Neural cell (in vitro differentiated cells): ENCODE results near the gene CSNK2A3. TPM values are rescaled to one million over a fixed set of nuclear protein-coding genes. Genes with fewer than 3 reads are reported as not detected.

ENCODE experiments used
- H2AFZ ChIP-seq: fragments of 200-600, 300-800 bp; sonication (generic), shearing (Covaris generic); 2 replicates; pipeline ENCODE4 v1.6.0; 2014; ENCODE audit warnings: low read depth, mild to moderate bottlenecking, antibody characterized with exemption, low read length, moderate library complexity
- H3F3A ChIP-seq: fragments of 200-600 bp; shearing (Covaris generic); 2 replicates; pipeline ENCODE4 v1.6.1; 2016; ENCODE audit warnings: mild to moderate bottlenecking, moderate library complexity, mixed read lengths, antibody characterized with exemption, low read length; ENCODE audit not compliant: insufficient read depth, poor library complexity, severe bottlenecking
- H3K27ac ChIP-seq: fragments of 200-600, 300-800 bp; sonication (generic), shearing (Covaris generic); 2 replicates; pipeline ENCODE4 v1.5.1; 2014; ENCODE audit warnings: mild to moderate bottlenecking, low read length, moderate library complexity
- H3K27me3 ChIP-seq: fragments of 300-800, 200-600 bp; sonication (generic), shearing (Covaris generic); 2 replicates; pipeline ENCODE4 v1.6.0; 2014; ENCODE audit warnings: mild to moderate bottlenecking, low read depth, low read length, moderate library complexity; ENCODE audit not compliant: insufficient read depth
- H3K36me3 ChIP-seq: fragments of 300-800, 200-600 bp; sonication (generic), shearing (Covaris generic); 2 replicates; pipeline ENCODE4 v1.5.1; 2014; ENCODE audit warnings: mild to moderate bottlenecking, antibody characterized with exemption, low read length, moderate library complexity; ENCODE audit not compliant: insufficient read depth
- H3K4me2 ChIP-seq: fragments of 300-800, 200-600 bp; sonication (generic), shearing (Covaris generic); 2 replicates; pipeline ENCODE4 v1.6.0; 2014; ENCODE audit warnings: mild to moderate bottlenecking, low read length
- H3K4me3 ChIP-seq: fragments of 300-800, 200-600 bp; sonication (generic), shearing (Covaris generic); 2 replicates; pipeline ENCODE4 v1.5.1; 2014; ENCODE audit warnings: mild to moderate bottlenecking, low read length, moderate library complexity
- H3K79me2 ChIP-seq: fragments of 200-600 bp; shearing (Covaris generic); replicated peaks from 2 replicates; pipeline ENCODE4 v1.6.0; 2014; ENCODE audit warnings: mild to moderate bottlenecking, low read length, moderate library complexity; ENCODE audit not compliant: insufficient read depth
- H3K9ac ChIP-seq: fragments of 300-800, 200-600 bp; sonication (generic), shearing (Covaris generic); 2 replicates; pipeline ENCODE4 v1.6.1; 2016; ENCODE audit warnings: mild to moderate bottlenecking, low read length, mixed read lengths
- H3K9me2 ChIP-seq: fragments of 200-600 bp; shearing (Covaris generic); 2 replicates; pipeline ENCODE4 v1.6.1; 2016; ENCODE audit warnings: mild to moderate bottlenecking, low read length, mixed read lengths; ENCODE audit not compliant: insufficient read depth
- H3K9me3 ChIP-seq: fragments of 200-600, 300-800 bp; sonication (generic), shearing (Covaris generic); 2 replicates; pipeline ENCODE4 v1.6.1; 2016; ENCODE audit warnings: mild to moderate bottlenecking, mixed run types, low read length, moderate library complexity, mixed read lengths
- H4K20me1 ChIP-seq: fragments of 200-600 bp; shearing (Covaris generic); 2 replicates; pipeline ENCODE4 v1.6.1; 2016; ENCODE audit warnings: mild to moderate bottlenecking, mixed run types; ENCODE audit not compliant: insufficient read depth
- CTCF ChIP-seq: fragments of 450-650 bp; IDR thresholded peaks from 2 replicates; pipeline ENCODE4 v1.5.1; 2014; ENCODE audit warnings: antibody characterized with exemption, mild to moderate bottlenecking, moderate library complexity; ENCODE audit not compliant: poor library complexity, severe bottlenecking
- EP300 ChIP-seq: fragments of 450-650 bp; conservative IDR thresholded peaks from 2 replicates; pipeline ENCODE4 v1.6.1; 2014; ENCODE audit warnings: antibody characterized with exemption, mild to moderate bottlenecking, moderate library complexity; ENCODE audit not compliant: poor library complexity, severe bottlenecking
- EZH2 ChIP-seq: fragments of 200-600, 300-800 bp; shearing (Covaris generic), sonication (generic); IDR thresholded peaks from 2 replicates; pipeline ENCODE4 v1.6.1; 2014; ENCODE audit warnings: antibody characterized with exemption, low read length, borderline replicate concordance, mild to moderate bottlenecking; ENCODE audit not compliant: insufficient read depth, poor library complexity, severe bottlenecking
- MXI1 ChIP-seq: fragments of 450-650 bp; conservative IDR thresholded peaks from 2 replicates; pipeline ENCODE4 v1.6.1; 2014; ENCODE audit warnings: antibody characterized with exemption, mild to moderate bottlenecking; ENCODE audit not compliant: poor library complexity, severe bottlenecking
- POLR2AphosphoS5 ChIP-seq: IDR thresholded peaks from 2 replicates; pipeline ENCODE4 v1.6.1; 2012
- RAD21 ChIP-seq: fragments of 450-650 bp; conservative IDR thresholded peaks from 2 replicates; pipeline ENCODE4 v1.6.1; 2014; ENCODE audit warnings: antibody characterized with exemption, mild to moderate bottlenecking, moderate library complexity
- SMC3 ChIP-seq: fragments of 450-650 bp; conservative IDR thresholded peaks from 2 replicates; pipeline ENCODE4 v1.6.1; 2014; ENCODE audit warnings: antibody characterized with exemption, mild to moderate bottlenecking, moderate library complexity; ENCODE audit not compliant: poor library complexity
- TAF1 ChIP-seq: IDR thresholded peaks from 2 replicates; pipeline ENCODE4 v1.6.1; 2012; ENCODE audit warnings: low read depth
- polyA plus RNA-seq: library from polyadenylated mRNA; depleted of rRNA; stranded (reverse); fragments of >200 nt; gene quantifications from 2 replicates; pipeline ENCODE4 v1.2.3, GENCODE V29; 2014
- TF ChIP-seq, protein P1 (sequence below): IDR thresholded peaks from 2 replicates; pipeline ENCODE4 v1.6.1; 2012; ENCODE audit warnings: borderline replicate concordance

Gene CSNK2A3
- polyA plus RNA-seq, 1 donor from 2014 or later: 2.1 TPM

GRCh38 chr11:11397036-11397415 lies 44.0 kb upstream of the CSNK2A3 start:
- H2AFZ ChIP-seq: no peak overlapping the region
- no peak overlapping the region for H3K27ac ChIP-seq
- no peak for TF ChIP-seq MXI1
- TF ChIP-seq POLR2AphosphoS5: no peak
- TF ChIP-seq SMC3: no peak
- no peak for TF ChIP-seq TAF1
- TF ChIP-seq, protein P1, sequence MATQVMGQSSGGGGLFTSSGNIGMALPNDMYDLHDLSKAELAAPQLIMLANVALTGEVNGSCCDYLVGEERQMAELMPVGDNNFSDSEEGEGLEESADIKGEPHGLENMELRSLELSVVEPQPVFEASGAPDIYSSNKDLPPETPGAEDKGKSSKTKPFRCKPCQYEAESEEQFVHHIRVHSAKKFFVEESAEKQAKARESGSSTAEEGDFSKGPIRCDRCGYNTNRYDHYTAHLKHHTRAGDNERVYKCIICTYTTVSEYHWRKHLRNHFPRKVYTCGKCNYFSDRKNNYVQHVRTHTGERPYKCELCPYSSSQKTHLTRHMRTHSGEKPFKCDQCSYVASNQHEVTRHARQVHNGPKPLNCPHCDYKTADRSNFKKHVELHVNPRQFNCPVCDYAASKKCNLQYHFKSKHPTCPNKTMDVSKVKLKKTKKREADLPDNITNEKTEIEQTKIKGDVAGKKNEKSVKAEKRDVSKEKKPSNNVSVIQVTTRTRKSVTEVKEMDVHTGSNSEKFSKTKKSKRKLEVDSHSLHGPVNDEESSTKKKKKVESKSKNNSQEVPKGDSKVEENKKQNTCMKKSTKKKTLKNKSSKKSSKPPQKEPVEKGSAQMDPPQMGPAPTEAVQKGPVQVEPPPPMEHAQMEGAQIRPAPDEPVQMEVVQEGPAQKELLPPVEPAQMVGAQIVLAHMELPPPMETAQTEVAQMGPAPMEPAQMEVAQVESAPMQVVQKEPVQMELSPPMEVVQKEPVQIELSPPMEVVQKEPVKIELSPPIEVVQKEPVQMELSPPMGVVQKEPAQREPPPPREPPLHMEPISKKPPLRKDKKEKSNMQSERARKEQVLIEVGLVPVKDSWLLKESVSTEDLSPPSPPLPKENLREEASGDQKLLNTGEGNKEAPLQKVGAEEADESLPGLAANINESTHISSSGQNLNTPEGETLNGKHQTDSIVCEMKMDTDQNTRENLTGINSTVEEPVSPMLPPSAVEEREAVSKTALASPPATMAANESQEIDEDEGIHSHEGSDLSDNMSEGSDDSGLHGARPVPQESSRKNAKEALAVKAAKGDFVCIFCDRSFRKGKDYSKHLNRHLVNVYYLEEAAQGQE: no peak
- TF ChIP-seq EP300: no peak
- no peak for TF ChIP-seq EZH2
- TF ChIP-seq RAD21: no peak
- no peak for TF ChIP-seq CTCF
- H3K36me3 ChIP-seq: no peaks in the 10 kb centered on the region
- H3K4me3 ChIP-seq: no peak overlapping the region
- no peak overlapping the region for H3K4me2 ChIP-seq
- H4K20me1 ChIP-seq: no peaks in the 10 kb centered on the region
- H3K9me3 ChIP-seq: no peaks in the 10 kb centered on the region
- no peaks in the 10 kb centered on the region for H3K79me2 ChIP-seq
- no peaks in the 10 kb centered on the region for H3F3A ChIP-seq
- H3K9ac ChIP-seq: no peak overlapping the region
- H3K27me3 ChIP-seq: no peaks in the 10 kb centered on the region
- no peaks in the 10 kb centered on the region for H3K9me2 ChIP-seq

DNA sequence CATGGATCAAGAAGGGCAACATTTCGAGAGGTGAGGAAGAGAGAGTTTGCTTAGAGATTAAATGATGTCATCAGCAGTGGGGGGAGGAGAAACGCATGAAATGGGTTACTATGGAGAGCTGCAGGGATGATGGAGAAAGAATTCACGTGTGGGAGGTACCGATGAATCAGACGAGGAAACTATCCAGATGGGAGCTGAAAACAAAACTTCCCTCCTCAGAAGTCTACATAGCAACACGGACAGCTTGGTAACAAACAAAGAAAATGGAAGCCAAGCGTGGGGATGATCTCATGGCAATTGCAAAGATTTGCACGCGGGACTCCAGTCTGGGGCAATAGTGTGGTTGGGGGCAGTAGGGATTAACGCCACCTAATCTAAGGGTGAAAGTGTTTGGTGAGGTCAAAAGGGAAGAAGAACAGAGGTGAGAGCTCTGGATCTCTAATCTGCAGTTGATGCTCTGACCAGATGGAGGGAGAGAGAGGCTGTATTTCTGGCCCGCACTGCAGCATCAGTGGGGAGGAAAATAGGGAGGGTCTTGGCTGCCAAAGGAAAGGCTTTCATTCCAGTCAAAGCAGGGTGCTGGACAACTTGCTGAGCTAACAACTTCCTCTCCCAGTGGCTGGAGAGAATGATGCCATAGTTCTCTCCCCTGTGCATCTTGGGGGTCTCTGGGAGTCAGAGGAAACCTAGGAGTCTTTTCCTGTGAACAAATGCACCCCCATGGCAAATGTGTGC lies 43.4 kb upstream of the CSNK2A3 start:
- Histone ChIP-seq H3K79me2 (no peaks in the 10 kb centered on the region), H3K27me3 (no peaks in the 10 kb centered on the region), H3K9me2 (no peaks in the 10 kb centered on the region), H3K9ac (no peak overlapping the region), H2AFZ (no peak overlapping the region), H4K20me1 (no peaks in the 10 kb centered on the region), H3K4me2 (no peak overlapping the region), H3F3A (no peaks in the 10 kb centered on the region), H3K9me3 (no peaks in the 10 kb centered on the region), H3K4me3 (no peak overlapping the region), H3K36me3 (no peaks in the 10 kb centered on the region), H3K27ac (no peak overlapping the region)
- TF ChIP-seq TAF1: no peak
- no peak for TF ChIP-seq SMC3
- TF ChIP-seq EZH2: no peak
- no peak for TF ChIP-seq RAD21
- no peak for TF ChIP-seq MXI1
- TF ChIP-seq CTCF: no peak
- no peak for TF ChIP-seq EP300
- no peak for TF ChIP-seq POLR2AphosphoS5
- TF ChIP-seq, protein P1: no peak
